IMR-90 (cell line): Measurements from ENCODE around the gene HPCAL4. TPM values are rescaled to one million over a fixed set of nuclear protein-coding genes. Genes with fewer than 3 reads are reported as not detected.

ENCODE experiments used
- ATAC-seq: fragments of 200-7000 bp; cut with Tn5 transposase; 2 replicates; pipeline ENCODE4 v1.9.1; 2020; ENCODE audit warnings: low read depth, mild to moderate bottlenecking, moderate library complexity
- BruUV-seq: library from RNA; stranded (reverse); fragments of 400-500 nt; replicated peaks from 2 replicates; lab custom pipeline; 2021; lab: Mats Ljungman, UMichigan
- CTCF ChIA-PET: fragments of 300-600 bp; formaldehyde crosslinking; extraction: SDS; loops from one replicate; lab custom pipeline; 2021; ENCODE audit warnings: antibody characterized with exemption; lab: Yijun Ruan, JAX
- POLR2A ChIA-PET: fragments of 300-600 bp; sonication (Branson Sonifier 250); formaldehyde crosslinking; loops from one replicate; lab custom pipeline; 2022; ENCODE audit warnings: antibody characterized with exemption; ENCODE audit not compliant: unreplicated experiment; lab: Charles Lee
- DNase-seq: peaks from one replicate; pipeline ENCODE4 v3.0.0; 2013
- H2AFZ ChIP-seq: replicated peaks from 2 replicates; pipeline ENCODE3; 2013; ENCODE audit warnings: low read length, mild to moderate bottlenecking; ENCODE audit not compliant: poor library complexity
- H2AK5ac ChIP-seq: 2 replicates; pipeline ENCODE4 v1.6.1; 2013; ENCODE audit warnings: low read depth, low read length, inconsistent platforms
- H2AK9ac ChIP-seq: replicated peaks from 2 replicates; pipeline ENCODE3; 2013; ENCODE audit warnings: mild to moderate bottlenecking, low read depth, low read length, moderate library complexity; ENCODE audit not compliant: poor library complexity
- H2BK120ac ChIP-seq: 2 replicates; pipeline ENCODE4 v1.6.1; 2013; ENCODE audit warnings: low read depth, low read length, inconsistent platforms
- H2BK15ac ChIP-seq: 3 replicates; pipeline ENCODE4 v1.6.1; 2013; ENCODE audit warnings: low read depth, low read length, inconsistent platforms
- H2BK20ac ChIP-seq: 2 replicates; pipeline ENCODE4 v1.6.1; 2013; ENCODE audit warnings: low read depth, mild to moderate bottlenecking, inconsistent platforms, low read length, moderate library complexity
- H2BK5ac ChIP-seq: 2 replicates; pipeline ENCODE4 v1.6.1; 2013; ENCODE audit warnings: mild to moderate bottlenecking, low read depth, low read length, inconsistent platforms; ENCODE audit not compliant: poor library complexity, severe bottlenecking
- H3K14ac ChIP-seq: replicated peaks from 2 replicates; pipeline ENCODE4 v1.6.1; 2013; ENCODE audit warnings: low read depth, low read length, inconsistent platforms
- H3K18ac ChIP-seq: 2 replicates; pipeline ENCODE4 v1.6.1; 2013; ENCODE audit warnings: low read depth, low read length, control low read depth
- H3K23ac ChIP-seq: 2 replicates; pipeline ENCODE4 v1.6.1; 2013; ENCODE audit warnings: low read depth, low read length, inconsistent platforms
- H3K27ac ChIP-seq: 2 replicates; pipeline ENCODE4 v1.5.1; 2013; ENCODE audit warnings: mild to moderate bottlenecking, control low read depth, low read length; ENCODE audit not compliant: insufficient read depth
- H3K27me3 ChIP-seq: 2 replicates; pipeline ENCODE4 v1.6.1; 2013; ENCODE audit warnings: low read length; ENCODE audit not compliant: control insufficient read depth, insufficient read depth
- H3K36me3 ChIP-seq: 2 replicates; pipeline ENCODE4 v1.6.1; 2013; ENCODE audit warnings: low read length, mixed read lengths; ENCODE audit not compliant: control insufficient read depth, insufficient read depth
- H3K4ac ChIP-seq: 2 replicates; pipeline ENCODE4 v1.6.1; 2013; ENCODE audit warnings: low read depth, low read length, inconsistent platforms
- H3K4me1 ChIP-seq: 2 replicates; pipeline ENCODE4 v1.6.1; 2013; ENCODE audit warnings: low read length, mixed read lengths; ENCODE audit not compliant: control insufficient read depth, insufficient read depth
- H3K4me2 ChIP-seq: 2 replicates; pipeline ENCODE4 v1.6.1; 2013; ENCODE audit warnings: low read depth, mild to moderate bottlenecking, control low read depth, low read length, moderate library complexity
- H3K4me3 ChIP-seq: 2 replicates; pipeline ENCODE4 v1.5.1; 2013; ENCODE audit warnings: low read depth, mild to moderate bottlenecking, control low read depth, low read length, moderate library complexity; ENCODE audit not compliant: insufficient read depth
- H3K56ac ChIP-seq: 2 replicates; pipeline ENCODE4 v1.6.1; 2013; ENCODE audit warnings: low read length, inconsistent platforms; ENCODE audit not compliant: insufficient read depth; ENCODE audit errors: extremely low read depth
- H3K79me1 ChIP-seq, 2 experiments: 2 replicates each; pipeline ENCODE4 v1.6.1; 2013; ENCODE audit warnings: low read length in 2 of 2, inconsistent platforms in 1 of 2, low read depth in 1 of 2
- H3K9ac ChIP-seq: 2 replicates; pipeline ENCODE4 v1.6.1; 2013; ENCODE audit warnings: low read depth, low read length, control low read depth
- H3K9me1 ChIP-seq: 2 replicates; pipeline ENCODE4 v1.6.1; 2013; ENCODE audit warnings: low read length, inconsistent platforms; ENCODE audit not compliant: insufficient read depth
- H3K9me3 ChIP-seq: 2 replicates; pipeline ENCODE4 v1.6.1; 2013; ENCODE audit warnings: low read length; ENCODE audit not compliant: control insufficient read depth, insufficient read depth
- H4K20me1 ChIP-seq: 2 replicates; pipeline ENCODE4 v1.6.1; 2013; ENCODE audit warnings: low read length, inconsistent platforms; ENCODE audit not compliant: insufficient read depth
- H4K5ac ChIP-seq: 2 replicates; pipeline ENCODE4 v1.6.1; 2013; ENCODE audit warnings: mild to moderate bottlenecking, low read depth, low read length, control low read depth
- H4K8ac ChIP-seq, 2 experiments: 2 replicates each; pipeline ENCODE4 v1.6.1; 2013; ENCODE audit warnings: low read depth in 2 of 2, low read length in 2 of 2, control low read depth in 1 of 2, inconsistent platforms in 1 of 2
- H4K91ac ChIP-seq: 2 replicates; pipeline ENCODE4 v1.6.1; 2013; ENCODE audit warnings: low read depth, low read length, inconsistent platforms; ENCODE audit not compliant: insufficient read depth
- BHLHE40 ChIP-seq: fragments of 150-350 bp; IDR thresholded peaks from 2 replicates; pipeline ENCODE4 v1.6.1; 2016; ENCODE audit warnings: mild to moderate bottlenecking, low read depth, low read length
- CEBPB ChIP-seq: IDR thresholded peaks from 2 replicates; pipeline ENCODE4 v1.6.1; 2012; ENCODE audit warnings: low read depth, low read length, improper control_type of control experiment
- CHD1 ChIP-seq: IDR thresholded peaks from 2 replicates; pipeline ENCODE4 v1.6.1; 2012; ENCODE audit warnings: low read depth, low read length, improper control_type of control experiment
- CTCF ChIP-seq: conservative IDR thresholded peaks from 2 replicates; pipeline ENCODE4 v1.5.1; 2012; ENCODE audit warnings: mild to moderate bottlenecking, low read depth, low read length, improper control_type of control experiment
- ELK1 ChIP-seq: fragments of 150-350 bp; IDR thresholded peaks from 2 replicates; pipeline ENCODE4 v1.6.1; 2016; ENCODE audit warnings: low read depth, mild to moderate bottlenecking, low read length, moderate library complexity, borderline replicate concordance
- FOS ChIP-seq: fragments of 150-350 bp; IDR thresholded peaks from 2 replicates; pipeline ENCODE4 v1.6.1; 2016; ENCODE audit warnings: low read depth, low read length
- MAFK ChIP-seq: IDR thresholded peaks from 2 replicates; pipeline ENCODE4 v1.6.1; 2012; ENCODE audit warnings: low read depth, low read length, improper control_type of control experiment
- MAZ ChIP-seq: IDR thresholded peaks from 2 replicates; pipeline ENCODE4 v1.6.1; 2012; ENCODE audit warnings: low read depth, mild to moderate bottlenecking, low read length, improper control_type of control experiment, moderate library complexity, borderline replicate concordance
- NFE2L2 ChIP-seq: fragments of 150-350 bp; IDR thresholded peaks from 2 replicates; pipeline ENCODE4 v1.6.1; 2016; ENCODE audit warnings: low read depth, mild to moderate bottlenecking, low read length
- POLR2A ChIP-seq: IDR thresholded peaks from 2 replicates; pipeline ENCODE4 v1.6.1; 2012; ENCODE audit warnings: mild to moderate bottlenecking, low read depth, low read length
- RAD21 ChIP-seq: IDR thresholded peaks from 2 replicates; pipeline ENCODE4 v1.6.1; 2012; ENCODE audit warnings: low read length, improper control_type of control experiment
- RCOR1 ChIP-seq: IDR thresholded peaks from 2 replicates; pipeline ENCODE4 v1.6.1; 2012; ENCODE audit warnings: mild to moderate bottlenecking, low read length, improper control_type of control experiment; ENCODE audit not compliant: insufficient replicate concordance
- SMC3 ChIP-seq: fragments of 150-350 bp; IDR thresholded peaks from 2 replicates; pipeline ENCODE4 v1.6.1; 2016; ENCODE audit warnings: low read depth, mild to moderate bottlenecking, antibody characterized with exemption, low read length, moderate library complexity
- USF2 ChIP-seq: fragments of 150-350 bp; IDR thresholded peaks from 2 replicates; pipeline ENCODE4 v1.6.1; 2017; ENCODE audit warnings: mild to moderate bottlenecking, antibody characterized with exemption, low read length, low read depth
- WGBS, 2 experiments: methylation state at CpG; one replicate each; pipeline versions ENCODE4 v1.1.5 to v1.1.7; 2013; ENCODE audit warnings: missing lambda C conversion rate in 2 of 2; ENCODE audit not compliant: insufficient read length in 1 of 2; ENCODE audit errors: extremely low coverage in 2 of 2; 5-methylcytosine and 5-hydroxymethylcytosine counted together
- dilution Hi-C: fragments of 300-500 bp; cut with HindIII; formaldehyde crosslinking; loops from one replicate; pipeline ENCODE4 v1.14.3; 2018; ENCODE audit warnings: low sequenced_read_pairs; ENCODE audit not compliant: unreplicated experiment
- in situ Hi-C: fragments of 300-500 bp; cut with MboI; formaldehyde crosslinking; loops from 3 replicates; pipeline ENCODE4 v1.14.3; 2019; ENCODE audit warnings: low sequenced_read_pairs, inconsistent platforms, mixed read lengths
- intact Hi-C: fragments of 100-400 bp; cut with micrococcal nuclease; formaldehyde crosslinking; loops from 2 replicates; pipeline ENCODE4 v1.10.0; 2022
- polyA plus RNA-seq, 3 experiments: library from polyadenylated mRNA; depleted of rRNA; stranded (reverse); fragments of >200 nt; gene quantifications; 2 replicates each; pipeline ENCODE4 v1.2.3, GENCODE V29; 2012; ENCODE audit warnings: low replicate concordance in 1 of 3
- total RNA-seq: library from RNA; depleted of rRNA; stranded (reverse); fragments of >200 nt; gene quantifications from 2 replicates; pipeline ENCODE4 v1.2.3, GENCODE V29; 2012

The HPCAL4 gene
- total and polyA plus RNA-seq, 2 of the 4 experiments (the other 2 are of a cell fraction) = 0.02 TPM; not detected in 1

GRCh38 chr1:39632682-39633417 lies 58.4 kb downstream of the HPCAL4 start:
- Histone ChIP-seq H3K4me1 (no peaks in the 10 kb centered on the region; the same call in 1 of the 2 replicates), H3K9ac (no peak overlapping the region), H3K4me2 (peak overlapping the region; percentile 61), H2BK15ac (no peak overlapping the region), H3K79me1 (no peaks in the 10 kb centered on the region; a peak in 1 of 4 replicates), H2AFZ (peak overlapping the region; percentile 84), H3K23ac (no peak overlapping the region), H4K91ac (no peak overlapping the region), H4K20me1 (no peaks in the 10 kb centered on the region), H2AK5ac (no peak overlapping the region), H3K56ac (no peak overlapping the region), H4K5ac (no peak overlapping the region), H3K36me3 (no peaks in the 10 kb centered on the region), H3K4ac (no peak overlapping the region), H3K14ac (no peak overlapping the region), H3K27ac (no peak overlapping the region), H3K4me3 (no peak overlapping the region), H3K18ac (no peak overlapping the region), H2BK20ac (no peak overlapping the region), H2AK9ac (no peak overlapping the region), H4K8ac (no peak overlapping the region), H2BK5ac (no peak overlapping the region), H2BK120ac (no peak overlapping the region), H3K9me1 (peaks cover 4% of the 10 kb centered on the region; the same call in 1 of the 2 replicates), H3K9me3 (no peaks in the 10 kb centered on the region), H3K27me3 (peaks cover 25% of the 10 kb centered on the region; the same call in 1 of the 2 replicates)
- ChIA-PET POLR2A (no interaction called here), CTCF (no interaction called here)
- in situ Hi-C loops = no loop called here
- WGBS, 2 experiments = 12% methylated on average over 13 of the region's 61 CpGs; no CpG with 5 or more reads in 1 of the 2 experiments
- DNase-seq (peak; percentile 53), ATAC-seq (peak; percentile 97)
- dilution Hi-C loops = no loop called here
- no TSS peak for BruUV-seq
- intact Hi-C loops = no loop called here
- TF ChIP-seq NFE2L2 = no peak
- no peak for TF ChIP-seq RAD21
- no peak for TF ChIP-seq CEBPB
- TF ChIP-seq BHLHE40 = no peak
- TF ChIP-seq SMC3 = no peak
- TF ChIP-seq POLR2A = no peak
- TF ChIP-seq CHD1 = no peak
- no peak for TF ChIP-seq RCOR1
- TF ChIP-seq CTCF = no peak
- no peak for TF ChIP-seq USF2
- TF ChIP-seq ELK1 = no peak
- no peak for TF ChIP-seq MAFK
- no peak for TF ChIP-seq FOS
- TF ChIP-seq MAZ = no peak; the same call in 1 of the 2 replicates
